GM19438 (cell line): ENCODE data around the gene LRRC4C.

Experiments
- ATAC-seq: cut with Tn5 transposase; IDR thresholded peaks from one replicate; pipeline ENCODE4 v1.9.1; 2021; ENCODE audit warnings: low read depth; ENCODE audit not compliant: unreplicated experiment

The LRRC4C gene

GRCh38 chr11:40401132-40401853 lies 1058.2 kb downstream of the LRRC4C start:
- ATAC-seq = no peak

- ATAC-seq = no peak
These were observed 1062.3 kb downstream of the LRRC4C start for GRCh38 chr11:40397141-40397540.

GRCh38 chr11:40393511-40393910 lies 1065.9 kb downstream of the LRRC4C start:
- ATAC-seq = no peak

GRCh38 chr11:40391679-40392078 lies 1067.8 kb downstream of the LRRC4C start:
- ATAC-seq = no peak

- no peak for ATAC-seq
These were observed 1071.2 kb downstream of the LRRC4C start for GRCh38 chr11:40388097-40388818.

- ATAC-seq = no peak
These were observed 1072.0 kb downstream of the LRRC4C start for GRCh38 chr11:40387240-40387980.

GRCh38 chr11:40384991-40385390 lies 1074.5 kb downstream of the LRRC4C start:
- no peak for ATAC-seq

GRCh38 chr11:40381481-40381880 lies 1078.0 kb downstream of the LRRC4C start:
- no peak for ATAC-seq

- no peak for ATAC-seq
These were observed 1078.6 kb downstream of the LRRC4C start for GRCh38 chr11:40380835-40381234.

- ATAC-seq = no peak
These were observed 1083.1 kb downstream of the LRRC4C start for GRCh38 chr11:40376331-40376730.

- ATAC-seq = no peak
These were observed 1088.4 kb downstream of the LRRC4C start for GRCh38 chr11:40370821-40371616.

- ATAC-seq = no peak
These were observed 1099.2 kb downstream of the LRRC4C start for GRCh38 chr11:40360206-40360798.

GRCh38 chr11:40354121-40354520 lies 1105.3 kb downstream of the LRRC4C start:
- no peak for ATAC-seq

GRCh38 chr11:40340911-40341310 lies 1118.5 kb downstream of the LRRC4C start:
- no peak for ATAC-seq

- ATAC-seq = no peak
These were observed 1120.7 kb downstream of the LRRC4C start for GRCh38 chr11:40338739-40339138.

GRCh38 chr11:40338062-40338461 lies 1121.4 kb downstream of the LRRC4C start:
- no peak for ATAC-seq

- ATAC-seq = no peak
These were observed 1122.3 kb downstream of the LRRC4C start for GRCh38 chr11:40337118-40337517.

GRCh38 chr11:40328890-40329614 lies 1130.4 kb downstream of the LRRC4C start:
- no peak for ATAC-seq

GRCh38 chr11:40323241-40323640 lies 1136.2 kb downstream of the LRRC4C start:
- ATAC-seq = no peak

- no peak for ATAC-seq
These were observed 1137.9 kb downstream of the LRRC4C start for GRCh38 chr11:40321537-40321936.
